ENCODE data around the gene UFL1. TPM values are rescaled to one million over a fixed set of nuclear protein-coding genes. Genes with fewer than 3 reads are reported as not detected.
A peak's percentile ranks its signal among the peaks of the same experiment; 100 is the strongest.
"Not testable (repeated sequence)": the region's sequence is repeated elsewhere in the genome, so short reads cannot be mapped to it uniquely, and the experiment has no call there.

The UFL1 gene
- polyA plus RNA-seq, 2 of the 4 experiments (the other 2 are of a cell fraction): 8.8 to 12.0 TPM

DNA sequence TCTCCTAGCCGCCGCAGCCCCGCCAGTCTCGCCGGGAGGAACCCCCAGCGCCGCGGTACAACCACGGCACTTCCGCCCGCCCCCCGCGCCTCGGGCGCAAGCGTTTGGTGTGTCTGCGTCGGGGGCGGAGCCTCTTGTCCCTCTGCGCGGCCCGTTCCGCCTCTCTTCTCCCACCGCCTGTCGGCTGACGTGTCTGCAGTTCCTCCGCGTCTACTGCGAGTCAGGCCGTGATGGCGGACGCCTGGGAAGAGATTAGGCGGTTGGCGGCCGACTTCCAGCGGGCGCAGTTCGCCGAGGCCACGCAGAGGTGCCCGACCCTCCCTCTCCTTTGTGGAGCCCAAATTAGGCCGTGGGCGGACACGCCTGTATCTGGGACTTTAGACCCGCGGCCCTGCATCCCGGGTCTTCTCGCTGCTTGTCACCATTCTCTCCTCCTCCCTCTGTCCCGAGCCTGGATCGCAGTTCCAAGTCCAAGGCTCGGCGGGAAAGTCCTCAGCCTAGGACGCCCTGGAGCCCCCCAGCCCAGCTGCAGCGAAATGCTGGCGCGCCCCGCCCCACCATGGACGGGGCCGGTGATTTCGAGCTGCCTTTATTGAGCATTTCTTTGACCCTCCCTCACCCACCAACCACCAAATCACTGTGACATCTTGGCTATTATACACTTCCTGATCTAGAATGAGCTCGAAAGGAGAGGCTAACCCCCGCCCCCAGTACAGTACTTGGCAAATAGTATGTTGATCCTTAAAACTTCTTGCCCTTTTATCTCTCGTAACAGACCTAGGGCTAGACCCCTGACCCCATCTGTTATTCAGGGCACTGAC is at the start of gene UFL1 (continued):
- TF ChIP-seq, protein P1, sequence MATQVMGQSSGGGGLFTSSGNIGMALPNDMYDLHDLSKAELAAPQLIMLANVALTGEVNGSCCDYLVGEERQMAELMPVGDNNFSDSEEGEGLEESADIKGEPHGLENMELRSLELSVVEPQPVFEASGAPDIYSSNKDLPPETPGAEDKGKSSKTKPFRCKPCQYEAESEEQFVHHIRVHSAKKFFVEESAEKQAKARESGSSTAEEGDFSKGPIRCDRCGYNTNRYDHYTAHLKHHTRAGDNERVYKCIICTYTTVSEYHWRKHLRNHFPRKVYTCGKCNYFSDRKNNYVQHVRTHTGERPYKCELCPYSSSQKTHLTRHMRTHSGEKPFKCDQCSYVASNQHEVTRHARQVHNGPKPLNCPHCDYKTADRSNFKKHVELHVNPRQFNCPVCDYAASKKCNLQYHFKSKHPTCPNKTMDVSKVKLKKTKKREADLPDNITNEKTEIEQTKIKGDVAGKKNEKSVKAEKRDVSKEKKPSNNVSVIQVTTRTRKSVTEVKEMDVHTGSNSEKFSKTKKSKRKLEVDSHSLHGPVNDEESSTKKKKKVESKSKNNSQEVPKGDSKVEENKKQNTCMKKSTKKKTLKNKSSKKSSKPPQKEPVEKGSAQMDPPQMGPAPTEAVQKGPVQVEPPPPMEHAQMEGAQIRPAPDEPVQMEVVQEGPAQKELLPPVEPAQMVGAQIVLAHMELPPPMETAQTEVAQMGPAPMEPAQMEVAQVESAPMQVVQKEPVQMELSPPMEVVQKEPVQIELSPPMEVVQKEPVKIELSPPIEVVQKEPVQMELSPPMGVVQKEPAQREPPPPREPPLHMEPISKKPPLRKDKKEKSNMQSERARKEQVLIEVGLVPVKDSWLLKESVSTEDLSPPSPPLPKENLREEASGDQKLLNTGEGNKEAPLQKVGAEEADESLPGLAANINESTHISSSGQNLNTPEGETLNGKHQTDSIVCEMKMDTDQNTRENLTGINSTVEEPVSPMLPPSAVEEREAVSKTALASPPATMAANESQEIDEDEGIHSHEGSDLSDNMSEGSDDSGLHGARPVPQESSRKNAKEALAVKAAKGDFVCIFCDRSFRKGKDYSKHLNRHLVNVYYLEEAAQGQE (IDR thresholded peaks at IDR 0.05): no peak
- TF ChIP-seq FOXS1 (CRISPR knock-in tag; IDR thresholded peaks at IDR 0.05): no peak
- TF ChIP-seq, protein P2, sequence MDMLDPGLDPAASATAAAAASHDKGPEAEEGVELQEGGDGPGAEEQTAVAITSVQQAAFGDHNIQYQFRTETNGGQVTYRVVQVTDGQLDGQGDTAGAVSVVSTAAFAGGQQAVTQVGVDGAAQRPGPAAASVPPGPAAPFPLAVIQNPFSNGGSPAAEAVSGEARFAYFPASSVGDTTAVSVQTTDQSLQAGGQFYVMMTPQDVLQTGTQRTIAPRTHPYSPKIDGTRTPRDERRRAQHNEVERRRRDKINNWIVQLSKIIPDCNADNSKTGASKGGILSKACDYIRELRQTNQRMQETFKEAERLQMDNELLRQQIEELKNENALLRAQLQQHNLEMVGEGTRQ (IDR thresholded peaks at IDR 0.05): no peak
- no peak for TF ChIP-seq RARB (CRISPR knock-in tag; IDR thresholded peaks at IDR 0.05)
- no peak for TF ChIP-seq NFE2L2 (conservative IDR thresholded peaks at IDR 0.05; ENCODE audit: low read length)
- TF ChIP-seq NR3C1 (IDR thresholded peaks at IDR 0.05): no peak
- no peak for TF ChIP-seq ZC3H11A (IDR thresholded peaks at IDR 0.05)
- peak; percentile 93 for TF ChIP-seq PHF8 (IDR thresholded peaks at IDR 0.05; ENCODE audit: borderline replicate concordance, low read depth)
- no peak for TF ChIP-seq GATA3 (IDR thresholded peaks at IDR 0.05; ENCODE audit: borderline replicate concordance)
- TF ChIP-seq MYC (IDR thresholded peaks at IDR 0.05; ENCODE audit: borderline replicate concordance, low read length): no peak
- 0 out of 2 replicates have a peak, but pooled peaks have one; percentile 27 for TF ChIP-seq KDM5A (IDR thresholded peaks at IDR 0.05)

DNA sequence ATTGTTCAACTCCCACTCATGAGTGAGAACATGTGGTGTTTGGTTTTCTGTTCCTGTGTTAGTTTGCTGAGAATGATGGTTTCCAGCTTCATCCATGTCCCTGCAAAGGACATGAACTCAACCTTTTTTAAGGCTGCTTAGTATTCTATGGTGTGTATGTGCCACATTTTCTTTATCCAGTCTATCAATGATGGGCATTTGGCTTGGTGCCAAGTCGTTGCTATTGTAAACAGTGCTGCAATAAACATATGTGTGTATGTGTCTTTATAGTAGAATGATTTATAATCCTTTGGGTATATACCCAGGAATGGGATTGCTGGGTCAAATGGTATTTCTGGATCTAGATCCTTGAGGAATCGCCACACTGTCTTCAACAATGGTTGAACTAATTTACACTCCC is 49.3 kb upstream of the UFL1 start:
- H3K9me3 ChIP-seq; FAIRE-seq; H3K4me1 ChIP-seq; ATAC-seq; H3K4me2 ChIP-seq; CTCF ChIA-PET; H3K27ac ChIP-seq; H3K4me3 ChIP-seq; POLR2A ChIA-PET; DNase-seq (ENCODE audit: low read depth in 1 of 2, low spot score in 1 of 2): not testable (repeated sequence)
- 0% methylated on average over 2 of the region's 2 CpGs for WGBS (ENCODE audit: missing lambda C conversion rate)

DNA sequence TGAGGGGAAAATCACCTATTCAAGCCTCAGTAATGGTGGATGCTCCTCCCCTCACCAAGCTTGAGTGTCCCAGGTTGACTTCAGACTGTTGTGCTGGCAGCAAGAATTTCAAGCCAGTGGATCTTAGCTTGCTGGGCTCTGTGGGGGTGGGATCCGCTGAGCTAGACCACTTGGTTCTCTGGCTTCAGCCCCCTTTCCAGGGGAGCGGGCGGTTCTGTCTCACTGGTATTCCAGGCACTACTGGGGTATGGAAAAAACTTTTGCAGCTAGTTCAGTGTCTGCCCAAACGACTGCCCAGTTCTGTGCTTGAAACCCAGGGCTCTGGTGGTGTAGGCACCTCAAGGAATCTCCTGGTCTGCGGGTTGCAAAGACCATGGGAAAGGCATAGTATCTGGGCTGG is 42.9 kb upstream of the UFL1 start:
- no peak overlapping the region for H3K27ac ChIP-seq
- no peak overlapping the region for H3K4me3 ChIP-seq
- POLR2A ChIA-PET: no interaction called here
- CTCF ChIA-PET: no interaction called here
- H3K4me2 ChIP-seq: no peak overlapping the region
- FAIRE-seq: no peak
- TF ChIP-seq CHD2 (IDR thresholded peaks at IDR 0.05; ENCODE audit: low read length, partially characterized antibody) (no peak), EHF (CRISPR knock-in tag; IDR thresholded peaks at IDR 0.05) (no peak), POLR2A (IDR thresholded peaks at IDR 0.05; ENCODE audit: low read length) (no peak), EP300 (IDR thresholded peaks at IDR 0.05) (no peak), SREBF2 (IDR thresholded peaks at IDR 0.05) (no peak), RARB (CRISPR knock-in tag; IDR thresholded peaks at IDR 0.05) (no peak), FOSL2 (IDR thresholded peaks at IDR 0.05) (no peak), FOSL2 (CRISPR knock-in tag; IDR thresholded peaks at IDR 0.05) (no peak), BHLHE40 (IDR thresholded peaks at IDR 0.05; ENCODE audit: low read depth, low read length) (no peak), HOXB5 (CRISPR knock-in tag; IDR thresholded peaks at IDR 0.05) (no peak)
- TF ChIP-seq, protein P3, sequence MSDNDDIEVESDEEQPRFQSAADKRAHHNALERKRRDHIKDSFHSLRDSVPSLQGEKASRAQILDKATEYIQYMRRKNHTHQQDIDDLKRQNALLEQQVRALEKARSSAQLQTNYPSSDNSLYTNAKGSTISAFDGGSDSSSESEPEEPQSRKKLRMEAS (IDR thresholded peaks at IDR 0.05): no peak
- 100% methylated on average over 1 of the region's 5 CpGs for WGBS (ENCODE audit: missing lambda C conversion rate)
- H3K4me1 ChIP-seq: no peaks in the 10 kb centered on the region
- DNase-seq (ENCODE audit: low read depth in 1 of 2, low spot score in 1 of 2): no peak
- no peaks in the 10 kb centered on the region for H3K9me3 ChIP-seq
- no peak for ATAC-seq
